H1 (cell line): ENCODE data around the gene NEK9. TPM values are rescaled to one million over a fixed set of nuclear protein-coding genes. Genes with fewer than 3 reads are reported as not detected.

Source experiments
- CBX8 ChIP-seq: fragments of 300-800, 300-1000 bp; sonication (generic); IDR thresholded peaks from 2 replicates; pipeline ENCODE4 v1.7.1; 2016; ENCODE audit warnings: low read depth, low read length, borderline replicate concordance
- FOSL1 ChIP-seq: IDR thresholded peaks from 2 replicates; pipeline ENCODE4 v1.6.1; 2011; ENCODE audit warnings: mild to moderate bottlenecking, low read depth, low read length, moderate library complexity; ENCODE audit not compliant: insufficient read depth
- KDM4A ChIP-seq: IDR thresholded peaks from one replicate; pipeline ENCODE4 v1.7.1; 2012; ENCODE audit warnings: low read depth, mild to moderate bottlenecking, moderate library complexity, low read length, inconsistent platforms; ENCODE audit not compliant: severe bottlenecking
- NRF1 ChIP-seq: IDR thresholded peaks from 2 replicates; pipeline ENCODE4 v1.6.1; 2011; ENCODE audit warnings: mild to moderate bottlenecking, low read depth, low read length, improper control_type of control experiment
- POLR2AphosphoS5 ChIP-seq: IDR thresholded peaks from 2 replicates; pipeline ENCODE4 v1.6.1; 2011; ENCODE audit warnings: low read depth, low read length
- polyA plus RNA-seq, 7 experiments: library from polyadenylated mRNA; depleted of rRNA in 3 of 7; stranded (reverse) in 5 of 7; unstranded in 2 of 7; fragments of >200 nt in 5 of 7; fragments of 200-250 nt in 2 of 7; gene quantifications; 1 replicate in 5 of 7; 2 replicates in 1 of 7; 4 replicates in 1 of 7; pipeline versions ENCODE4 v1.2.1 to v1.2.3, GENCODE V29; 2011 to 2013; ENCODE audit warnings: missing spikeins in 2 of 7, mixed read lengths in 2 of 7
- total RNA-seq: library from RNA; stranded (reverse); fragmentation: NEBNext Ultra II Directional; extraction: Animal tissue kit (Norgen Biotek cat#: 25700); gene quantifications from 2 replicates; pipeline ENCODE4 v1.2.1, GENCODE V29; 2021
- TF ChIP-seq, protein P1 (sequence below): IDR thresholded peaks from 2 replicates; pipeline ENCODE4 v1.6.1; 2011; ENCODE audit warnings: low read depth, mild to moderate bottlenecking, low read length; ENCODE audit not compliant: insufficient read depth
- TF ChIP-seq, protein P2 (sequence below): fragments of 300-600 bp; sonication (generic); IDR thresholded peaks from 2 replicates; pipeline ENCODE4 v1.7.1; 2012; ENCODE audit warnings: low read length, moderate library complexity, mild to moderate bottlenecking, inconsistent platforms; ENCODE audit not compliant: insufficient replicate concordance

Gene NEK9
- total and polyA plus RNA-seq, 2 of the 8 experiments (the other 6 are each of a cell fraction or from before 2014, with no cell fraction given), result 16.0 to 43.6 TPM

DNA sequence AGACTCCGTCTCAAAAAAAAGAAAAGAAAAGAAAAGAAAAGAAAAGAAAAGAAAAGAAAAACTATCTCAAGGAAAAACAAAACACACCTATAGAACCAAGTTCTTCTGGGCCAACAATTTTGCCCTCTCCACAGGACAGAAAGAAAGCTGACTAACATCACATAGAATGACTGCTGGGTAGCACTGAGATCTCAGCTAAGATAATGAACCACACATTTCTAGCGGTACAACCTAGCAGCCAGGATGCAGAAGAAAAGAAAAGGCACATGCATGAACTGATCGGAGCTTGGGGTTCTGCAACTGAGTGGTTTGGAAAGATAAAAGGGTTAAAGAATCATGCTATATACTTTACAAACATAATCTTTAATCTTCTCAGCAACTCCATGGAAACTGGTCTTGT, 30.1 kb upstream of the NEK9 start (continued):
- TF ChIP-seq, protein P1, sequence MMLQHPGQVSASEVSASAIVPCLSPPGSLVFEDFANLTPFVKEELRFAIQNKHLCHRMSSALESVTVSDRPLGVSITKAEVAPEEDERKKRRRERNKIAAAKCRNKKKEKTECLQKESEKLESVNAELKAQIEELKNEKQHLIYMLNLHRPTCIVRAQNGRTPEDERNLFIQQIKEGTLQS, result no peak
- TF ChIP-seq, protein P2, sequence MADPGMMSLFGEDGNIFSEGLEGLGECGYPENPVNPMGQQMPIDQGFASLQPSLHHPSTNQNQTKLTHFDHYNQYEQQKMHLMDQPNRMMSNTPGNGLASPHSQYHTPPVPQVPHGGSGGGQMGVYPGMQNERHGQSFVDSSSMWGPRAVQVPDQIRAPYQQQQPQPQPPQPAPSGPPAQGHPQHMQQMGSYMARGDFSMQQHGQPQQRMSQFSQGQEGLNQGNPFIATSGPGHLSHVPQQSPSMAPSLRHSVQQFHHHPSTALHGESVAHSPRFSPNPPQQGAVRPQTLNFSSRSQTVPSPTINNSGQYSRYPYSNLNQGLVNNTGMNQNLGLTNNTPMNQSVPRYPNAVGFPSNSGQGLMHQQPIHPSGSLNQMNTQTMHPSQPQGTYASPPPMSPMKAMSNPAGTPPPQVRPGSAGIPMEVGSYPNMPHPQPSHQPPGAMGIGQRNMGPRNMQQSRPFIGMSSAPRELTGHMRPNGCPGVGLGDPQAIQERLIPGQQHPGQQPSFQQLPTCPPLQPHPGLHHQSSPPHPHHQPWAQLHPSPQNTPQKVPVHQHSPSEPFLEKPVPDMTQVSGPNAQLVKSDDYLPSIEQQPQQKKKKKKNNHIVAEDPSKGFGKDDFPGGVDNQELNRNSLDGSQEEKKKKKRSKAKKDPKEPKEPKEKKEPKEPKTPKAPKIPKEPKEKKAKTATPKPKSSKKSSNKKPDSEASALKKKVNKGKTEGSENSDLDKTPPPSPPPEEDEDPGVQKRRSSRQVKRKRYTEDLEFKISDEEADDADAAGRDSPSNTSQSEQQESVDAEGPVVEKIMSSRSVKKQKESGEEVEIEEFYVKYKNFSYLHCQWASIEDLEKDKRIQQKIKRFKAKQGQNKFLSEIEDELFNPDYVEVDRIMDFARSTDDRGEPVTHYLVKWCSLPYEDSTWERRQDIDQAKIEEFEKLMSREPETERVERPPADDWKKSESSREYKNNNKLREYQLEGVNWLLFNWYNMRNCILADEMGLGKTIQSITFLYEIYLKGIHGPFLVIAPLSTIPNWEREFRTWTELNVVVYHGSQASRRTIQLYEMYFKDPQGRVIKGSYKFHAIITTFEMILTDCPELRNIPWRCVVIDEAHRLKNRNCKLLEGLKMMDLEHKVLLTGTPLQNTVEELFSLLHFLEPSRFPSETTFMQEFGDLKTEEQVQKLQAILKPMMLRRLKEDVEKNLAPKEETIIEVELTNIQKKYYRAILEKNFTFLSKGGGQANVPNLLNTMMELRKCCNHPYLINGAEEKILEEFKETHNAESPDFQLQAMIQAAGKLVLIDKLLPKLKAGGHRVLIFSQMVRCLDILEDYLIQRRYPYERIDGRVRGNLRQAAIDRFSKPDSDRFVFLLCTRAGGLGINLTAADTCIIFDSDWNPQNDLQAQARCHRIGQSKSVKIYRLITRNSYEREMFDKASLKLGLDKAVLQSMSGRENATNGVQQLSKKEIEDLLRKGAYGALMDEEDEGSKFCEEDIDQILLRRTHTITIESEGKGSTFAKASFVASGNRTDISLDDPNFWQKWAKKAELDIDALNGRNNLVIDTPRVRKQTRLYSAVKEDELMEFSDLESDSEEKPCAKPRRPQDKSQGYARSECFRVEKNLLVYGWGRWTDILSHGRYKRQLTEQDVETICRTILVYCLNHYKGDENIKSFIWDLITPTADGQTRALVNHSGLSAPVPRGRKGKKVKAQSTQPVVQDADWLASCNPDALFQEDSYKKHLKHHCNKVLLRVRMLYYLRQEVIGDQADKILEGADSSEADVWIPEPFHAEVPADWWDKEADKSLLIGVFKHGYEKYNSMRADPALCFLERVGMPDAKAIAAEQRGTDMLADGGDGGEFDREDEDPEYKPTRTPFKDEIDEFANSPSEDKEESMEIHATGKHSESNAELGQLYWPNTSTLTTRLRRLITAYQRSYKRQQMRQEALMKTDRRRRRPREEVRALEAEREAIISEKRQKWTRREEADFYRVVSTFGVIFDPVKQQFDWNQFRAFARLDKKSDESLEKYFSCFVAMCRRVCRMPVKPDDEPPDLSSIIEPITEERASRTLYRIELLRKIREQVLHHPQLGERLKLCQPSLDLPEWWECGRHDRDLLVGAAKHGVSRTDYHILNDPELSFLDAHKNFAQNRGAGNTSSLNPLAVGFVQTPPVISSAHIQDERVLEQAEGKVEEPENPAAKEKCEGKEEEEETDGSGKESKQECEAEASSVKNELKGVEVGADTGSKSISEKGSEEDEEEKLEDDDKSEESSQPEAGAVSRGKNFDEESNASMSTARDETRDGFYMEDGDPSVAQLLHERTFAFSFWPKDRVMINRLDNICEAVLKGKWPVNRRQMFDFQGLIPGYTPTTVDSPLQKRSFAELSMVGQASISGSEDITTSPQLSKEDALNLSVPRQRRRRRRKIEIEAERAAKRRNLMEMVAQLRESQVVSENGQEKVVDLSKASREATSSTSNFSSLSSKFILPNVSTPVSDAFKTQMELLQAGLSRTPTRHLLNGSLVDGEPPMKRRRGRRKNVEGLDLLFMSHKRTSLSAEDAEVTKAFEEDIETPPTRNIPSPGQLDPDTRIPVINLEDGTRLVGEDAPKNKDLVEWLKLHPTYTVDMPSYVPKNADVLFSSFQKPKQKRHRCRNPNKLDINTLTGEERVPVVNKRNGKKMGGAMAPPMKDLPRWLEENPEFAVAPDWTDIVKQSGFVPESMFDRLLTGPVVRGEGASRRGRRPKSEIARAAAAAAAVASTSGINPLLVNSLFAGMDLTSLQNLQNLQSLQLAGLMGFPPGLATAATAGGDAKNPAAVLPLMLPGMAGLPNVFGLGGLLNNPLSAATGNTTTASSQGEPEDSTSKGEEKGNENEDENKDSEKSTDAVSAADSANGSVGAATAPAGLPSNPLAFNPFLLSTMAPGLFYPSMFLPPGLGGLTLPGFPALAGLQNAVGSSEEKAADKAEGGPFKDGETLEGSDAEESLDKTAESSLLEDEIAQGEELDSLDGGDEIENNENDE, result no peak
- TF ChIP-seq KDM4A, result no peak
- TF ChIP-seq POLR2AphosphoS5, result no peak
- TF ChIP-seq CBX8, result no peak
- TF ChIP-seq FOSL1, result no peak
- TF ChIP-seq NRF1, result no peak
